KBM-7 (cell line): Measurements from ENCODE around the gene GRIN2A.

ENCODE experiments used
- DNase-seq: peaks from one replicate; pipeline ENCODE4 v3.0.0-alpha.2; 2015
- in situ Hi-C: fragments of 300-500 bp; cut with MboI; formaldehyde crosslinking; loops from 2 replicates; pipeline ENCODE4 v1.14.3; 2020; ENCODE audit warnings: low sequenced_read_pairs, low pct_unique_long_range_greater_than_20kb, mixed read lengths

The GRIN2A gene

GRCh38 chr16:9773289-9773688, 408.9 kb downstream of the GRIN2A start:
- in situ Hi-C loops, result no loop called here
- DNase-seq, result no peak

- DNase-seq, result no peak
- in situ Hi-C loops, result no loop called here
Measured at GRCh38 chr16:9772526-9773225, 409.6 kb downstream of the GRIN2A start.

GRCh38 chr16:9766891-9767290, 415.3 kb downstream of the GRIN2A start:
- in situ Hi-C loops, result no loop called here
- DNase-seq, result no peak

- no peak for DNase-seq
- in situ Hi-C loops, result no loop called here
Measured at GRCh38 chr16:9763505-9763904, 418.7 kb downstream of the GRIN2A start.

GRCh38 chr16:9761870-9762269, 420.4 kb downstream of the GRIN2A start:
- DNase-seq, result no peak
- in situ Hi-C loops, result no loop called here

- no peak for DNase-seq
- in situ Hi-C loops, result no loop called here
Measured at GRCh38 chr16:9757687-9758086, 424.5 kb downstream of the GRIN2A start.

- in situ Hi-C loops, result no loop called here
- DNase-seq, result no peak
Measured at GRCh38 chr16:9756434-9756833, 425.8 kb downstream of the GRIN2A start.

GRCh38 chr16:9755081-9755480, 427.1 kb downstream of the GRIN2A start:
- DNase-seq, result no peak
- in situ Hi-C loops, result no loop called here

GRCh38 chr16:9741776-9742175, 440.5 kb downstream of the GRIN2A start:
- in situ Hi-C loops, result no loop called here

GRCh38 chr16:9739301-9739700, 442.9 kb downstream of the GRIN2A start:
- DNase-seq, result no peak
- in situ Hi-C loops, result no loop called here

More at GRCh38 chr16:9741776-9742175, 440.5 kb downstream of the GRIN2A start:
- DNase-seq, result no peak

- in situ Hi-C loops, result no loop called here
- DNase-seq, result no peak
Measured at GRCh38 chr16:9738690-9739089, 443.5 kb downstream of the GRIN2A start.

GRCh38 chr16:9736547-9736946, 445.7 kb downstream of the GRIN2A start:
- in situ Hi-C loops, result no loop called here
- DNase-seq, result no peak

- DNase-seq, result no peak
- in situ Hi-C loops, result no loop called here
Measured at GRCh38 chr16:9723136-9723535, 459.1 kb downstream of the GRIN2A start.

- in situ Hi-C loops, result no loop called here
- no peak for DNase-seq
Measured at GRCh38 chr16:9713907-9714306, 468.3 kb downstream of the GRIN2A start.

- in situ Hi-C loops, result no loop called here
Measured at GRCh38 chr16:9713156-9713555, 469.1 kb downstream of the GRIN2A start.

GRCh38 chr16:9708972-9709620, 473.1 kb downstream of the GRIN2A start:
- in situ Hi-C loops, result no loop called here

More at GRCh38 chr16:9713156-9713555, 469.1 kb downstream of the GRIN2A start:
- no peak for DNase-seq

GRCh38 chr16:9706217-9706836, 475.9 kb downstream of the GRIN2A start:
- no peak for DNase-seq
- in situ Hi-C loops, result no loop called here

More at GRCh38 chr16:9708972-9709620, 473.1 kb downstream of the GRIN2A start:
- DNase-seq, result no peak

GRCh38 chr16:9703731-9704130, 478.5 kb downstream of the GRIN2A start:
- DNase-seq, result no peak
- in situ Hi-C loops, result no loop called here
